ENCODE measurements around the gene YBEY.

DNA sequence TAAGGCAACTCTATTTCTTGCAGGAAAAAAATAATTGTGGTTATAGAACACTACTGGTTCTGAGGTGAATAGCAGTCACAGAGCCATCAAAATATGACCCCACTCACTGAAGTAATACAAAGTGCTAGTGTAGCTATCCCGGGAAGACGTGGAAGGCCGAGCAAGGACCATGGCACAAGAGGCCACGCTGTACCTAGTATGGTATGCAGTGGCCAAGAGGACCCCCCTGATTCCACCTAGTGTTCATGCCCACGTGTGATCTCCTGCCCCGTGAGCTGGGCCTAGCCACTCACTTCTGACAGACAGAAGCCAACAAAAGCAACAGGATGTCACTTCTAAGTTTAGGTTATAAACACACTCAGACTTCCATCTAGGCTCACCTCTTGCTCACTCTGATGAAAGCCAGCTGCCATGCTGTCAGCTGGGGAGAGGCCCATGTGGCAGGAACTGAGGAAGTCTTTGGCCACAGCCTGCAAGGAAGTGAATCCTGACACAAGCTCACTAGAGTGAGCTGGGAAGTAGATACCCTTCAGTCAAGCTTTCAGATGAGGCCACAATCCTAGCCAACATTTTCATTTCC, 35.9 kb upstream of the YBEY start:
- no peak for TF ChIP-seq POLR2A (IDR thresholded peaks at IDR 0.05)
- TF ChIP-seq, protein P1, sequence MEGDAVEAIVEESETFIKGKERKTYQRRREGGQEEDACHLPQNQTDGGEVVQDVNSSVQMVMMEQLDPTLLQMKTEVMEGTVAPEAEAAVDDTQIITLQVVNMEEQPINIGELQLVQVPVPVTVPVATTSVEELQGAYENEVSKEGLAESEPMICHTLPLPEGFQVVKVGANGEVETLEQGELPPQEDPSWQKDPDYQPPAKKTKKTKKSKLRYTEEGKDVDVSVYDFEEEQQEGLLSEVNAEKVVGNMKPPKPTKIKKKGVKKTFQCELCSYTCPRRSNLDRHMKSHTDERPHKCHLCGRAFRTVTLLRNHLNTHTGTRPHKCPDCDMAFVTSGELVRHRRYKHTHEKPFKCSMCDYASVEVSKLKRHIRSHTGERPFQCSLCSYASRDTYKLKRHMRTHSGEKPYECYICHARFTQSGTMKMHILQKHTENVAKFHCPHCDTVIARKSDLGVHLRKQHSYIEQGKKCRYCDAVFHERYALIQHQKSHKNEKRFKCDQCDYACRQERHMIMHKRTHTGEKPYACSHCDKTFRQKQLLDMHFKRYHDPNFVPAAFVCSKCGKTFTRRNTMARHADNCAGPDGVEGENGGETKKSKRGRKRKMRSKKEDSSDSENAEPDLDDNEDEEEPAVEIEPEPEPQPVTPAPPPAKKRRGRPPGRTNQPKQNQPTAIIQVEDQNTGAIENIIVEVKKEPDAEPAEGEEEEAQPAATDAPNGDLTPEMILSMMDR (IDR thresholded peaks at IDR 0.05) = no peak

All from heart left ventricle (tissue), 13 donors.